ENCODE data around the gene THAP4.
"Not testable (repeated sequence)": the region's sequence is repeated elsewhere in the genome, so short reads cannot be mapped to it uniquely, and the experiment has no call there.

THAP4 gene

DNA sequence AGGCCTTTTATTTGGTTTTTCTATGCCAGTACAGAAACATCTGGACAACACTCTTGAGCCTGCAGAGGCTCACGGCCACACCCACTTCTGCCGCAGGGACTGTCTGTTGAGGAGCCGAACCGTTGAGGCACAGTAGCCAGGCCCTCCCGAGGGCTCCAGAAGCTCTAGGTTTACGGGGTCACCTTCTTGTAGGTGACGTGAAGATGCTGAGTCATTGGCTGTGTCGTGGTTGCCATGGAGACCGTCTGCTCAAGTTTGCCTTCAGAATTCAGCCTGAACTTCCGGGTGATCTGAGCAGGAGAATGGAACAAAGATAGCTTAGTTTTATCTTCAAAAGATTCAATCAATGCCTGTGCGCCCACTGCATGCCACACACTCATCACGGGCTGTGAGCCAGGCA, 52.5 kb downstream of the THAP4 start:
- no peak for DNase-seq (ENCODE audit: low read depth)

DNA sequence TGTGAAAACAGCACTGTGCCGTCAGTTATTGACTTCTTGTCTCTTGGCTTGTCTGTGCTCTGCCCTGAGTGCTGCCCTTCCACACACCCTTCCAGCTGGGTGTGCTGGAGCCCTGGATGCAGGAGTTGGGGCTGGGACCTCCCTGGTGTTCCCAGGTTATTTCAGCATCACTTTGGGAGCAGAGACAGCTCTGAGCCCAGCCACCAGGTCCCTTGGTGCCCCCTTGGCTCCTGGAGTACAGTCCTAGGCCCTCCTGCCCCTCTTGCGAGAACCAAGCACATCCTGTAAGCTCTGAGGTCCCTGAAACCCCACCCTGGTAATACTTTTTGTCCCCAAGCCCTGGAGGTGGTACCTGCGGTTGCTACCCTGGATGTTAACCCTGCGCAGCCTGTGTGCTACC, 54.2 kb downstream of the THAP4 start:
- DNase-seq (ENCODE audit: low read depth), result no peak

DNA sequence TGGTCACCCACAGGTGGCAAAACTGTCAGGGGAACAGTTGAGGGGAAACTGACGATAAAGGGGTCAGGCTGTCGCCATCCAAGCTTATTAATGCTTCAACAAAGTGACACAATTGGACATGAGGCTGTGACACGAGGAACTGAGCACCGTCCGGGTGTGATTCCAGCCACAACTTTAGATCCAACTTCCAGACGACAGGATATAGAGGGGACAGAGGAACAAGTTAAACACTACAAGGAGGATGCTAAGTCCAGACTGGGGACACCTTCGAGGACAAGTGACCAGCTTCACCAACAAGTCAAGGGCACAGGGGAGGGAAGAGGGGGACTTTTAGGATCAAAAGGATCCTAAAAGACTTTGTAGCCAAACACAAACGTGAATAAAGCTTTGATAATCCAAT, 54.6 kb downstream of the THAP4 start:
- DNase-seq (ENCODE audit: low read depth), result no peak

DNA sequence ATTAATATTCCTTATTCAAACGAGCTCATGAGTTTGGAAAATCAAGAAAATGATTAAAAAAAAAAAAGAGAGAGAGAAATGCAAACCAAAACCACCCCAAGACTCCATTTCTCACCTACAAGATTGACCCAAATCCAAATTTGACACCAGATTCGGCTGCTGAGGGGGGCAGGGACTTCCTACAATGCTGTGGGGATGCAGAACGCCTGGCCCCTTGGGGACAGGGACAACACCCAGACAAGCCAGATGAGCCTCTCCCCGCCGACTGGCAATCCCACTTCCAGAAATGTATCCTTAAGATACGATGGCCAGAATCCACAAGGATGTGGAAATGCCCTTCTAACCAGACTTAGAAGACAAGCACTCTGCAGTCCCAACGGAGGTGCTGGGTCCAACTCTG, 57.7 kb downstream of the THAP4 start:
- no peak for DNase-seq (ENCODE audit: low read depth)

DNA sequence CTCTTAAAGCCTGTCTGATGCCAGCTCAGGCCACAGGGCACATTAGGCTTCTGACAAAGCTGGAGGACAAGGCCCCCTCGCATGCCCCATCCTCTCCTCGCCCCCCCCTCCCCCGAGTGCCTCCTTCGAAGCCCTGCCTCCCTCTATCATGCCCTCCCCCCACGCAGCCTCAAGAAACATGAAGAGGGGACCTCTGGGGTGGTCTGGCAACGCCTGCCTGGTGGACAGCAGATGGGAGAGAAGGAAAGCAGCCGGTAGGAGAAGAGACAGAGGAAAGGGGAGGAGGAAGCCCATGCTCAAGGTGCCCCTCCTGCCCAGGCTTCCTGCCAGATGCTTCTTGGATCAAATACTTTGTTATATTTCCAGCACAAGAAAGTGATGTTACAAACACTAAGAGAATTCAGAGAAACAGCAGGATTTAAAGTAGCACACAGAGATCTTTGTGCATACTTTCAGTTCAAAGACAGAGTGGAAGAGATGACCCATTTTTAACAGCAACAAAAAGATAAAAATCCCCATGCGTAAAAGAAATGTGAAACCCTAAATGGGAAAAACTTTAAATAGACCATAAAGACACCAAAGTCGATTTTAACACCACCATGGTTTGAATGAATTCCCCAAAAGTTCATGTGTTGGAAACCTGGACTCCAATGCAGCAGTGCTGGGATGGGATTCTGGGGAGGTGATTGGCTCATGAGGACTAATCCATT, 59.4 kb downstream of the THAP4 start:
- no peak for DNase-seq (ENCODE audit: low read depth)

DNA sequence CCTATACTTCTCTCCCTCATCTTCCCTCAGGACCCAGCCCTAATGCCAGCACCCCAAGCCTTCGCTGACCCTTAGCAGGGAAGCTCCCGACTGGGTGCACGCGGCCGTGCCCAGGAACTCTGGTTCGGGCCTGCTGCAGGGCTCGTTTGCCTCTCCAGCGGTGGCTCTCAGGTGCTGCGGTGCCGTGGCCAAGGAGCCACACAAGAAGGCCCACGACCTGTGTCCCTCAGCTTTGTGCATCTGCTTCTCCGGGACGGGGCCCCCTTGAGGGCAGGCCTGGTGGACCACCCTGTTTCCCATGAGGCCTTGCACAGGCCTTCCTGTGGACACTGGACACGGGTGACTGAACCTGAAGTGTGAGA, 60.7 kb downstream of the THAP4 start:
- no peak for DNase-seq (ENCODE audit: low read depth)

DNA sequence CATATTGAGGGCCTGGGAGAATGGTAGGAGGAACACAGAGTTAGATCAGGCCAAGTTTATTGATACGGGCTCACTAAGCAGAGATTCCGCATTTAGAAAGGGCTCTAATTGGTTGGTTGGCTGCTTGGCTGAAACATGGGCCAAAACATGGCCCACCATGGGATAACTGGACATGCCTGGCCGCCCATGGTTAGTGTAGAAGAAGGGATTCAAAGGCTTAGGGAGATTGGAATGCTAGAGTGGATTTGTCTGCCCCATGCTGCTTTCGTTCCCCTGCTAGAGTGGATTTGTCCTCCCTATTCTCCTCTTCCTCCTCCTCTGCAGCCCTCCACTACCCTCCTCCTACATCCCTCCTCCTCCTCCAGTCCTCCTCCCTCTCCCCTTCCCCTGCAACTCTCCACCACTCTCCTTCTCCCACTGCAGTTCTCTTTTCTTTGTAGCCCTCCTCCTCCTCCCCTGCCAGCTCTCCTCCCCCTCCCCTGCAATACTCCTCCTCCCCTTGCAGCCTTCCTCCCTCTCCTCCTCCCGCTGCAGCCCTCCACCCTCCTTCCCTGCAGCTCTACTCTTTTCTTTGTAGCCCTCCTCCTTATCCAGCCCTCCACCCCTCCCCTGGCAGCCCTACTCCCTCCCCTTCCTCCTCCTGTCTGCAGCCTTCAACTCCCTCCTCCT, 61.2 kb downstream of the THAP4 start:
- no peak for DNase-seq (ENCODE audit: low read depth)

DNA sequence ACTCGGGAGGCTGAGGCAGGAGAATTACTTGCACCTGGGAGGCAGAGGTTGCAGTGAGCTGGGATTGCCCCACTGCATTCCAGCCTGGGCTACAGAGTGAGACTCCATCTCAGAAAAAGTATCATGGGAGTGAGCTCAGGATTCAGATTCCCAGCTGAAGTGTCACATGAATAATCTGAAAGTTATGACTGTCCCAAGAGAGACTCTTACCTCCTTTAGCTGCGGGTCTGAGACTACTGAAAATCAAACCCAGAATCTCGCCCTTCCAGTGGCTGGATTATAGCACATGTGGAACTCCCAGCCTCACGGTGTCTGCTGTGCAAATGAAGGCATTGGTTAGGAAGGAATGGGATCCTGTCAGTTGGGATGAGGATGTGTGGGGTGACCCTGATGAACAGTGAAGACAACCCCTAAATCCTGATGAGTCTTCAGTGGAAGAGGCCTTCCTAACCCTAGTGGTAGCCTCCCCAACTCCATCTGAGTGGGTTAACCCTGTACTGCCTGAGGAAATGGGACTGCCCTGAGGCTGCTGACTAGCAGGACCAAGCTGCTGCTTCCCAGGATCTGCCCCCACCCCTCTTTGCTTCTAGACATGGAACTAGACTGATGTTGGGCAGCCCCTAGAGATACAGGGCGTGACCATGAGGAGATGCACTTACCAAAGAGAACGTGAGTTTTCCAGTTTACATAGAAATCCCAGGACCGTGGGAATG, 61.9 kb downstream of the THAP4 start:
- no peak for DNase-seq (ENCODE audit: low read depth)

DNA sequence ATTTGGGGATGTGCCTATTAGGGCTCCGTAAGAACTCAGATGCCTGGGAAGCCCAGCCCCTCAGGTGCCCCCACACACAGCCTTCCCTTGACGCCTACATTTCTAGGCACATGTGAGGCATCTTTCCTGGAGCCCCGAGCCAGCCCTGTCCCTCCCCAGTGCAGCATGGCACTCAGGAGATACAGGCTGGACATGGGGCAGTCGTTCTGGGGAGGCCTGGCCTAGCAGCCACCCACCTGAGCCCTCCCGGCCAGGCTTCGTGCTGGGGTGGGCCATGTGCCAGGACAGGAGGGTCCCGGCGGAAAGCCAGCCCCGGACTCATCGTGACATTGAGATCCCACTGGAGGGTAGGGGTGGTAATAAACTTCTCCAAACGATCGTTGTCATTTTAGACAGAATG, 63.2 kb downstream of the THAP4 start:
- DNase-seq (ENCODE audit: low read depth), result no peak

DNA sequence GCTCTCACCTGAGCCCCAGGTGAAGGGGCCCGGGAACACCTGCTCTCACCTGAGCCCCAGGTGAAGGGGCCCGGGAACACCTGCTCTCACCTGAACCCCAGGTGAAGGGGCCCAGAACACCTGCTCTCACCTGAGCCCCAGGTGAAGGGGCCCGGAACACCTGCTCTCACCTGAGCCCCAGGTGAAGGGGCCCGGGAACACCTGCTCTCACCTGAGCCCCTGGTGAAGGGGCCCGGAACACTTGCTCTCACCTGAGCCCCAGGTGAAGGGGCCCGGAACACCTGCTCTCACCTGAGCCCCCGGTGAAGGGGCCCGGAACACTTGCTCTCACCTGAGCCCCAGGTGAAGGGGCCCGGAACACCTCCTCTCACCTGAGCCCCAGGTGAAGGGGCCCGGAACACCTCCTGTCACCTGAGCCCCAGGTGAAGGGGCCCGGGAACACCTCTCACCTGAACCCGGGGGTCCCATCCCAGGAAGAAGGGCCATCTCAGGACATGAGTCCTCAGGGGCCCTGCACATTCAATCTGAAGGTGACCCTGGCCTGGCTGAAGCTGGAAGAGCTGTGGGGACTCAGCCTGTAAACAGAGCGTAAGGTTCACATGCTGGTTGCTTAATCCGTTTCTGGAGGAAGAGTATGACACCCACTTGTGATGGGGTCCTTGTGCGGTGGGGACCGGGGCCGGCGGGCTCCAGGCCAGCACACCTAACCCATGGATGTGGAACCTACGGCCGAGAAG, 63.9 kb downstream of the THAP4 start:
- DNase-seq (ENCODE audit: low read depth), result not testable (repeated sequence)

DNA sequence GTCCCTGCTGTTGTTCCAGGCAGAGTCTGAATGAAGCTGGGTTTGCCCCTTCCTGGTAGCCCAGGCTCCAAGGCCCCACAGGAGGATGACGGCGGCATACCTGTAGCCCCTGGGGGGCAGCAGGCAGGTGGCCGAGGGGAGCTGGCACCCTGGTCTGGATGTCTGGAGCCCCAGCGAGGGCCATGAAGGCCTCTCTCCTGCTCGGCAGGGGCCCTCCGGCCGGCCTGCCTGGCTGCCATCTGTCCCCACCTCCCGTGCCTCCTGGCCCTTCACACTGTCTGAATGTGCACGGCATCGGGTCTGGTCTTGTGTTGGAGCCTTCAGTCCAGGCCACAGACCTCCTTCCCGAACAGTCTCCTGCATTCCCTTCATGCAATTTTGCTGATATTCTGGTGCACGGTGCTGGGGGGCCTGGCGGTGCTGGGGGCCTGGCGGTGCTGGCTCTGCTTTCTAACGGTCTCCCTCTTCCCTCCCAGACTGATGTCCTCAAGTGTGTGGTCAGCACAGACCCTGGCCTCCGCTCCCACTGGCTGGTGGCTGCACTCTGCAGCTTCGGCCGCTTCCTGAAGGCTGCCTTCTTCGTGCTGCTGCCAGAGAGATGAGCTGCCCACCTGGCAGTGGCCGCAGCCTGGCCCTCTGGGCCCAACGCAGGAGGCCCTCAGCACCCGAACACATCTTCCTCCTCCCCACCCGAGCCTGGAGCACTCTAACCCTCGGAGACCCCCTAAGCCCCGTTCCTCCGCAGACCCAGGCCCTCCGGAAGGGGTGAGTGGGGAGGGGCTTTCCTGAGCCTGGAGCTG, 64.9 kb downstream of the THAP4 start:
- DNase-seq (ENCODE audit: low read depth), result no peak

DNA sequence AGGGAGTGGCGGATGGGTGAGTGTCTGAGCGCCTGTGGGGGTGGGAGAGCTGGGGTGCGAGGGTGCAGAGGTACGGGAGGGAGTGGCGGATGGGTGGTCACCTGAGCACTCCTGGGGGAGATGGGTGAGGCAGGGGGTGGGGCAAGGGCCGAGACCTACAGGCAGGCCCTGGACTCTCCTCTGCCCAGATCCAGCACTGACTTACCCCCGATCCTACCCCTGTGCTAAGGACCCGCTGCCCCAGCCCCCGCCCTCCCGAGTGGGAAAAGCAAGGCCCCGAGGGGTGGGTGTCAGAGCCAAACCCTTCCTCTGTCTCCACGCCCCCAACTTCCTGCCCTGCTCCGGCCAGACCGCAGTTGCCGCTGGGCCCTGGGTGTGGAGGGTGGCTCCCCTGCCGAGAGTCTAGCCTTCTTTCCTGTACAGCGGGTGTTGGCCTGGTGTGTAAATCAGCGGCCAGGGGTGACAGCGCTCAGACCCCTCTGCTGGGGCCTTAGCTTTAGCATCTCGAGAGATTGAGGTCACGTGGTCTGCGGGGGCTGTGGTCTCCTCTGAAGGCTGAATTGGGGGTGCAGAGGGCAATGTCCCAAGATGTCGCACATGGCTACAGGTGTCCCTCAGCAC, 65.9 kb downstream of the THAP4 start:
- DNase-seq (ENCODE audit: low read depth), result no peak

DNA sequence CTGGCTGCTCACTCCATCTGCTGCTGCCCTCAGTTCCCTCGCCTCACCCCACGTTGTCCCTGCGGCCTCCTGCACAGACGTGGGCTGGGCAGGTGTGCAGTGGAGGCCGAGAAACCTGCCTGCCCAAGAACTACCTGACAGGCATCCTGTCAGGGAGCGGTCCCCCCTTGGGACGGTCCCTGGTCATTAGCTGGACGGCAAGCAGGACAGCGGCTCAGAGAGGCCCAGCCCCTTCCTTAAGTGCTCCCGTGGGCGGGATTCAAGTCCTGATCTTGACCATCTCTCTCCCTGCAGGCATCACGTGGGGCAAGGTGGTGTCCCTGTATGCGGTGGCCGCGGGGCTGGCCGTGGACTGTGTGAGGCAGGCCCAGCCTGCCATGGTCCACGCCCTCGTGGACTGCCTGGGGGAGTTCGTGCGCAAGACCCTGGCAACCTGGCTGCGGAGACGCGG, 67.1 kb downstream of the THAP4 start:
- no peak for DNase-seq (ENCODE audit: low read depth)

DNA sequence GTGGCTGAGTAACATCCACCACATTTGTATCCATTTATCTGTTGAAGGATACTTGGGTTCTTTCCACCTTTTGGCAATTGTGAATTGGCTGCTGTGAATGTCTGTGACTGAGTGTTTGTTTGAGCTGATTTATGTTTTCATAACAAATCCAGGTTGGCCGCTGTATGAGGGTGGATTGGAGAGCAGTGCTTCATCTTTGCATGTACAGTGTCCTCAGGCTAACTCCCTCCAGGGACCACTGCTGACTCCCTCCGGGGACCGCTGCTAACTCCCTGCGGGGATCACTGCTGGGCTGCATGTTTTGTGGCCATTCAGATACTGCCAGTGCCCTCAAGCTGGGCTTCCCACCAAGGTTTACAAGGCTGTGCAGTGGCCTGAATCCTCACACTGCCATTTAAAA, 68.2 kb downstream of the THAP4 start:
- no peak for DNase-seq (ENCODE audit: low read depth)

DNA sequence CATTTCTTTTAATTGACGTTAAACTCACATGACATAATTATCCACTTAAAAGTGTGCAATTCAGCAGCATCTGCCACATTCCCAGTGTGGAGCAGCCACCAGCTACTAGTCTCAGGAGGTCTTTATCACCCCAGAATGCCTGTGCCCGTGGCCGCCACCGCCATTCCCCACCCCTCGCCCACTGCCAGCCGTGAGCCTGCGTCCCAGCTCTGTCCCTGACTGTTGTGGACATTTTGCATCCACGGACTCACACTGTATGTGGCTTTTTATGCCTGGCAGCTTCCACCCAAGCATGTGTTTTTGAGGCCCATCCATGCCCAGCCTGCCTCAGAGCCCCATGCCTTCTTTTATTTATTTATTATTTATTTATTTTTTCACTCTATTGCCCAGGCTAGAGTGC, 69.2 kb downstream of the THAP4 start:
- no peak for DNase-seq (ENCODE audit: low read depth)

DNA sequence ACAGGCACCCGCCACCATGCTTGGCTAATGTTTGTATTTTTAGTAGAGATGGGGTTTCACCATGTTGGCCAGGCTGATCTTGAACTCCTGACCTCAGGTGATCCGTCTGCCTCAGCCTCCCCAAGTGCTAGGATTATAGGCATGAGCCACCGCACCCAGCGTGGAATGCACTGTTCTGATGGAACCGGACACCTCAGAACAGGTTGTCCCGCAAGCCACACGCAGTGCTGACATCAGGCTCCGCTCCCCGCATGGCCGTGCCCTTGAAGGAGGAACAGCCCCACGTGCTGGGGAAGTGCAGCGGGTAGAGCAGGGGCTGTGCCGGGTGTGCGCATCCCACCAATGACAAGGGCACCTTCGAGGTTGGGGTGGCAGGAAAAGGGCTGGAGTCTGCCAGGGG, 69.7 kb downstream of the THAP4 start:
- not testable (repeated sequence) for DNase-seq (ENCODE audit: low read depth)

DNA sequence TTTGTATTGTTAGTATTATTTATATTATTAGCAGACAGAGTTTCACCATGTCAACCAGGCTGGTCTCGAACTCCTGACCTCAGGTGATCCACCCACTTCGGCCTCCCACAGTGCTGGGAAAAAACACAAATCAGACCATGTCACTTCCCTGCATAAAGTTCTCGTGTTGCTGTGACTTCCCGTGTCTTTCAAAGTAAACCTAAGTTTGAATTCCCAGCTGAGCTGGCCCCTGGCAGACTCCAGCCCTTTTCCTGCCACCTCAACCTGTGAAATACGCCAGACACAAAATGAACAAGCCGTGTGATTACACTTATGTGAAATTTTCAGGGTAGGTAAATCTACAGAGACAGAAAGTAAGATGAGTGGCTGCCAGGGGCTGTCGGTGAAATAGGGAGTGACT, 70.5 kb downstream of the THAP4 start:
- DNase-seq (ENCODE audit: low read depth), result no peak

DNA sequence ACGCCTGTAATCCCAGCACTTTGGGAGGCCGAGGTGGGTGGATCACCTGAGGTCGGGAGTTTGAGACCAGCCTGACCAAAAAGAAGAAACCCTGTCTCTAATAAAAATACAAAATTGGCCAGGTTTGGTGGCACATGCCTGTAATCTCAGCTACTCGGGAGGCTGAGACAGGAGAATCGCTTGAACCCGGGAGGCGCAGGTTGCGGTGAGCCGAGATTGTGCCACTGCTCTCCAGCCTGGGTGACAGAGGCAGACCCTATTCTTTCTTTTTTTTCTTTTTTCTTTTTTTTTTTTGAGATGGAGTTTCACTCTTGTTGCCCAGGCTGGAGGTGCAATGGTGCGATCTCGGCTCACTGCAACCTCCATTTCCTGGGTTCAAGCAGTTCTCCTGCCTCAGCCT, 70.9 kb downstream of the THAP4 start:
- DNase-seq (ENCODE audit: low read depth), result not testable (repeated sequence)

DNA sequence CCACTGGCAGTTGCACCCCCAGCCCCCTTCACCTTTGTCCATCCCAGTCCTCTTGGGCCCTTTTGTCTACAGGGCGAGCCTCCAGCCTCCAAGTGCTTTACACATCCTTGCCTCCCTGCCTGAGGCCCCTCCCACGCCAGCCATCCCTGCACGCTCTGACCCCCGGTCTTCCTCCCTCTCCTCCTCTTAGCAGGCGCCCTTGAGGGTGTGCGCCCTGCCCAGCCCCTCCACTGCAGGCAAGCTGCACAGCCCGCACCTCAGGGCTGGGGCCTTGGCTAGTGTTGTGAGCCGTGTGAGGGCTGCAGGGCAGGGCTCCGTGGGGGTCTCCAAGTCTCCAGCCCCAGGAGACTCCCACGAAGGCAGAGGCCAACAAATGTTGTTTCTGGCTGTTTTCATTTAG, 71.5 kb downstream of the THAP4 start:
- no peak for DNase-seq (ENCODE audit: low read depth)

DNA sequence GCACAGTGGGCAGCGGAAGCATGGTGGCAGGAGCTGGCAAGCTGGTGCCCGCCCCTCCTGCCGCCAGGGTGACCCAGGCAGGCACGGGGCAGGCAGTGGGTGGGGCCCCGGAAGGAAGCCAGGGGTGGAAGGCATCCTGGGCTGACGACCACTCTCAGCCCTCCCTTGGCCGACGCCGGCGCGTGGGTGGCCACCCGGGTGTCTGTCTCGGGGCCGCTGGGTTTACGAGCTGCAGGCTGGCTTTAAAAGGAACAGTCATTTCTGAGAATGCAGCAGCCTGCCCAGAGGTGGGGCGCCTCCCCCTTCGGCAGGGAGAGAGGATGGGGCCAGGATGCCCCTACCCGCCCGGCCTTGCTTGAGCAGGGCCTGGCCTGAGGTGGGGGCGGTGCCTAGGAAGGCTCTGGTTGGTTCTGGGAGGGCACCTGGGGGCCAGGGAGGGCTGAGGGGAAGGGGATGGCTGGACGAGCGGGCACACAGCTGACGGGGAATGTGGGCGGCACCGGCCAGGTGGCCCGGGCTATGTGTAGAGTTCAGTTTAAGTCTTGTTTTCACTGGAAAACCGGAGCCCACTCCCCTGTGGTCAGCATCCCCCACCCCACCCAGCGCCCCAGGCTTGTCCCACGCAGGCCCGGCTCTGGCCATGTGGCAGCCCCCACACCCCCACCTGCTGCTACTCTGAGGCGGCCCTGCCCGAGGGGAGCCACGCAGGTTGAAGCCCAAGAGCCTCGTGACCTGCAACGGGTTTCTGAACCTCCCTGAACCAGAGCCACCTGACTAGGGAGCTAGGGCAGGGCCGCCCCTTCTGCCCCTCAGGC, 72.2 kb downstream of the THAP4 start:
- no peak for DNase-seq (ENCODE audit: low read depth)

Data from activated T-helper 1 cell treated with Interleukin-2 at 50 U/mL for 16 hours (primary cell).